CD14-positive monocyte (primary cell): ENCODE measurements around the gene BAX. TPM values are rescaled to one million over a fixed set of nuclear protein-coding genes. Genes with fewer than 3 reads are reported as not detected.
A peak's percentile ranks its signal among the peaks of the same experiment; 100 is the strongest.

Source experiments
- DNase-seq, 3 donors: peaks; one replicate each; pipeline ENCODE4 v3.0.0-alpha.2; 2011 to 2022
- H2AFZ ChIP-seq: 2 replicates; pipeline ENCODE4 v1.6.0; 2012; ENCODE audit warnings: mild to moderate bottlenecking, low read depth, low read length, inconsistent platforms; ENCODE audit not compliant: insufficient read depth, poor library complexity, severe bottlenecking
- H3K27ac ChIP-seq, 2 donors: 1 replicate in 1 of 2; 2 replicates in 1 of 2; pipeline ENCODE4 v1.5.1; 2012 to 2013; ENCODE audit warnings: low read length in 2 of 2, control low read depth in 1 of 2, inconsistent platforms in 1 of 2, low read depth in 1 of 2, mild to moderate bottlenecking in 1 of 2
- H3K27me3 ChIP-seq, 2 donors: one replicate each; pipeline versions ENCODE4 v1.6.0 to v1.6.1; 2011 to 2013; ENCODE audit warnings: low read length in 2 of 2; ENCODE audit not compliant: control insufficient read depth in 2 of 2, insufficient read depth in 2 of 2
- H3K36me3 ChIP-seq, 2 donors: replicated peaks in 1 of 2; 1 replicate in 1 of 2; 2 replicates in 1 of 2; pipeline versions ENCODE4 v1.5.1 to v1.6.1; 2012 to 2013; ENCODE audit warnings: low read length in 2 of 2, control low read depth in 1 of 2, inconsistent platforms in 1 of 2, mild to moderate bottlenecking in 1 of 2; ENCODE audit not compliant: insufficient read depth in 2 of 2, control insufficient read depth in 1 of 2
- H3K4me1 ChIP-seq, 2 donors: 1 replicate in 1 of 2; 2 replicates in 1 of 2; pipeline versions ENCODE4 v1.5.1 to v1.6.1; 2012 to 2013; ENCODE audit warnings: low read length in 2 of 2, control low read depth in 1 of 2, inconsistent platforms in 1 of 2, mild to moderate bottlenecking in 1 of 2, moderate library complexity in 1 of 2; ENCODE audit not compliant: insufficient read depth in 2 of 2, control insufficient read depth in 1 of 2
- H3K4me2 ChIP-seq: replicated peaks from 2 replicates; pipeline ENCODE3; 2012; ENCODE audit warnings: low read length, moderate library complexity, mild to moderate bottlenecking; ENCODE audit not compliant: poor library complexity, severe bottlenecking; ENCODE audit errors: extremely low read depth
- H3K4me3 ChIP-seq, 3 experiments: fragments of 200-600 bp in 1 of 3; sonication (generic) in 1 of 3; replicated peaks in 1 of 3; 1 replicate in 2 of 3; 2 replicates in 1 of 3; pipeline ENCODE4 v1.5.1; 2011 to 2013; ENCODE audit warnings: low read length in 3 of 3, mild to moderate bottlenecking in 3 of 3, control low read depth in 2 of 3, low read depth in 2 of 3, inconsistent platforms in 1 of 3, moderate library complexity in 1 of 3
- H3K79me2 ChIP-seq: 2 replicates; pipeline ENCODE4 v1.6.0; 2012; ENCODE audit warnings: mild to moderate bottlenecking, control low read depth, inconsistent platforms, low read length, moderate library complexity; ENCODE audit not compliant: insufficient read depth
- H3K9ac ChIP-seq: 2 replicates; pipeline ENCODE4 v1.6.0; 2017; ENCODE audit warnings: low read length, mild to moderate bottlenecking; ENCODE audit not compliant: insufficient read depth, poor library complexity, severe bottlenecking
- H3K9me3 ChIP-seq, 2 donors: replicated peaks in 1 of 2; 1 replicate in 1 of 2; 2 replicates in 1 of 2; pipeline versions ENCODE4 v1.5.1 to v1.6.1; 2012 to 2013; ENCODE audit warnings: low read length in 2 of 2, control low read depth in 1 of 2; ENCODE audit not compliant: control insufficient read depth in 1 of 2, insufficient read depth in 1 of 2
- H4K20me1 ChIP-seq: 2 replicates; pipeline ENCODE4 v1.6.0; 2012; ENCODE audit warnings: mild to moderate bottlenecking, low read length, control low read depth, moderate library complexity; ENCODE audit not compliant: insufficient read depth
- H3K27ac Mint-ChIP-seq, 7 donors: one replicate each; pipeline ENCODE4 v1.8.0; 2020; ENCODE audit warnings: mild to moderate bottlenecking in 7 of 7, mixed read lengths in 7 of 7, moderate library complexity in 6 of 7, inconsistent platforms in 2 of 7
- H3K27me3 Mint-ChIP-seq, 3 donors: one replicate each; pipeline ENCODE4 v1.8.0; 2021 to 2022; ENCODE audit warnings: low read depth in 3 of 3, mild to moderate bottlenecking in 3 of 3, mixed read lengths in 3 of 3, moderate library complexity in 3 of 3, inconsistent platforms in 1 of 3
- H3K36me3 Mint-ChIP-seq, 2 donors: one replicate each; pipeline ENCODE4 v1.8.0; 2020; ENCODE audit warnings: mixed read lengths in 2 of 2, inconsistent platforms in 1 of 2, mild to moderate bottlenecking in 1 of 2
- H3K4me1 Mint-ChIP-seq: one replicate; pipeline ENCODE4 v1.8.0; 2020; ENCODE audit warnings: mild to moderate bottlenecking, mixed read lengths
- H3K4me3 Mint-ChIP-seq, 2 donors: one replicate each; pipeline ENCODE4 v1.8.0; 2020; ENCODE audit warnings: mild to moderate bottlenecking in 2 of 2, mixed read lengths in 2 of 2, moderate library complexity in 1 of 2
- H3K9me3 Mint-ChIP-seq, 7 donors: one replicate each; pipeline ENCODE4 v1.8.0; 2020 to 2022; ENCODE audit warnings: mixed read lengths in 7 of 7, mild to moderate bottlenecking in 6 of 7, moderate library complexity in 6 of 7, inconsistent platforms in 2 of 7
- CTCF ChIP-seq: fragments of 200-600 bp; IDR thresholded peaks from one replicate; pipeline ENCODE4 v1.8.0; 2022; ENCODE audit warnings: antibody characterized with exemption, mild to moderate bottlenecking
- WGBS: methylation state at CpG from one replicate; pipeline ENCODE4 v1.1.5; 2013; ENCODE audit warnings: missing lambda C conversion rate; ENCODE audit not compliant: insufficient coverage; 5-methylcytosine and 5-hydroxymethylcytosine counted together
- intact Hi-C, 2 donors: fragments of 100-400 bp; cut with micrococcal nuclease; formaldehyde crosslinking; loops; one replicate each; pipeline versions ENCODE4 v1.15.0 to v1.15.1; 2023
- polyA plus RNA-seq, 3 donors: library from polyadenylated mRNA; depleted of rRNA in 1 of 3; unstranded in 2 of 3; stranded (reverse) in 1 of 3; fragments of 300-500 nt in 2 of 3; fragments of >200 nt in 1 of 3; fragmentation: Illumina TruSeq in 2 of 3; gene quantifications; 1 replicate in 2 of 3; 2 replicates in 1 of 3; pipeline ENCODE4 v1.2.3, GENCODE V29; 2012 to 2021

BAX gene
- polyA plus RNA-seq, 3 donors, result 69.2 to 135 (median 80.5) TPM

- H3K79me2 ChIP-seq, result peaks cover 53% of the 10 kb centered on the region
- DNase-seq, result peak in 2 of 3 donors; percentile 48 to 68
- intact Hi-C loops, result loop anchor here (2.0 to 10.0 kb wide), 3 partner anchors 92 to 332 kb away; partner anchors contain the start of gene DBP (in 2 of the 2)
- H3K4me2 ChIP-seq, result peak overlapping the region; percentile 96
- 14% methylated on average over 1 of the region's 10 CpGs for WGBS
- peaks cover 0 to 14% (median 0%) of the 10 kb centered on the region in 3 donors for H3K27me3 Mint-ChIP-seq
- H3K4me1 ChIP-seq, result peaks cover 67 to 76% of the 10 kb centered on the region in 2 donors
- H3K4me3 ChIP-seq, result peak overlapping the region; percentile 86 to 99 (median 89)
- peaks cover 62% of the 10 kb centered on the region for H3K4me1 Mint-ChIP-seq
- no peaks in the 10 kb centered on the region for H3K9me3 ChIP-seq
- no peaks in the 10 kb centered on the region for H3K27me3 ChIP-seq
- peaks cover 31 to 44% of the 10 kb centered on the region in 2 donors for H3K36me3 Mint-ChIP-seq
- H4K20me1 ChIP-seq, result peaks cover 34% of the 10 kb centered on the region
- peak overlapping the region; percentile 77 for H3K9ac ChIP-seq
- peak overlapping the region; percentile 79 to 90 for H3K27ac ChIP-seq
- no peak overlapping the region for H2AFZ ChIP-seq
- peaks cover 0 to 10% (median 0%) of the 10 kb centered on the region in 7 donors for H3K9me3 Mint-ChIP-seq
- TF ChIP-seq CTCF, result no peak
- H3K27ac Mint-ChIP-seq, result peak overlapping the region; percentile 95 to 99 (median 97)
- H3K36me3 ChIP-seq, result peaks cover 20 to 41% of the 10 kb centered on the region in 2 donors
- H3K4me3 Mint-ChIP-seq, result peak overlapping the region; percentile 99 to 100
Measured at GRCh38 chr19:48966541-48967345, 12.1 kb downstream of the BAX start.

GRCh38 chr19:48967346-48968178, 12.9 kb downstream of the BAX start:
- Histone ChIP-seq H3K9me3 (no peaks in the 10 kb centered on the region), H3K79me2 (peaks cover 49% of the 10 kb centered on the region), H3K27me3 (no peaks in the 10 kb centered on the region), H3K36me3 (peaks cover 20 to 44% of the 10 kb centered on the region in 2 donors), H3K4me2 (peak overlapping the region; percentile 96), H3K4me3 (peak overlapping the region; percentile 86 to 99 (median 89)), H3K4me1 (peaks cover 59 to 68% of the 10 kb centered on the region in 2 donors), H2AFZ (no peak overlapping the region), H3K9ac (peak overlapping the region; percentile 77), H4K20me1 (peaks cover 34% of the 10 kb centered on the region), H3K27ac (peak overlapping the region; percentile 79 to 90)
- 8% methylated on average over 11 of the region's 14 CpGs for WGBS
- peaks cover 54% of the 10 kb centered on the region for H3K4me1 Mint-ChIP-seq
- no peak for TF ChIP-seq CTCF
- H3K4me3 Mint-ChIP-seq, result peak overlapping the region; percentile 99 to 100
- H3K27me3 Mint-ChIP-seq, result peaks cover 0 to 14% (median 0%) of the 10 kb centered on the region in 3 donors
- intact Hi-C loops, result loop anchor here (2.0 to 10.0 kb wide), 3 partner anchors 93 to 333 kb away; partner anchors contain the start of gene DBP (in 2 of the 2)
- peak; percentile 93 to 98 (median 98) for DNase-seq
- peaks cover 31 to 49% of the 10 kb centered on the region in 2 donors for H3K36me3 Mint-ChIP-seq
- peak overlapping the region; percentile 95 to 99 (median 97) for H3K27ac Mint-ChIP-seq
- peaks cover 0 to 10% (median 0%) of the 10 kb centered on the region in 7 donors for H3K9me3 Mint-ChIP-seq
